ENCODE measurements around the gene ADGRD2.

GRCh38 chr9:124482431-124483031, 32.3 kb downstream of the ADGRD2 start:
- TF ChIP-seq CTCF (IDR thresholded peaks at IDR 0.05) (no peak), POLR2A (IDR thresholded peaks at IDR 0.05) (no peak)

Measured in thyroid gland (tissue), 4 donors.